Activated CD4-positive, alpha-beta T cell treated with anti-CD3 and anti-CD28 coated beads, Interleukin-2, Interleukin-6, amounts not matched to agents 100 ng/mL and 50 ng/mL, durations not matched to agents 16 hours and 8 hours (primary cell): Measurements from ENCODE around the gene SLC35G2.
"Not testable (repeated sequence)": the region's sequence is repeated elsewhere in the genome, so short reads cannot be mapped to it uniquely, and the experiment has no call there.

ENCODE experiments used
- DNase-seq: peaks from one replicate; pipeline ENCODE4 v3.0.0-alpha.2; 2020

Gene SLC35G2

DNA sequence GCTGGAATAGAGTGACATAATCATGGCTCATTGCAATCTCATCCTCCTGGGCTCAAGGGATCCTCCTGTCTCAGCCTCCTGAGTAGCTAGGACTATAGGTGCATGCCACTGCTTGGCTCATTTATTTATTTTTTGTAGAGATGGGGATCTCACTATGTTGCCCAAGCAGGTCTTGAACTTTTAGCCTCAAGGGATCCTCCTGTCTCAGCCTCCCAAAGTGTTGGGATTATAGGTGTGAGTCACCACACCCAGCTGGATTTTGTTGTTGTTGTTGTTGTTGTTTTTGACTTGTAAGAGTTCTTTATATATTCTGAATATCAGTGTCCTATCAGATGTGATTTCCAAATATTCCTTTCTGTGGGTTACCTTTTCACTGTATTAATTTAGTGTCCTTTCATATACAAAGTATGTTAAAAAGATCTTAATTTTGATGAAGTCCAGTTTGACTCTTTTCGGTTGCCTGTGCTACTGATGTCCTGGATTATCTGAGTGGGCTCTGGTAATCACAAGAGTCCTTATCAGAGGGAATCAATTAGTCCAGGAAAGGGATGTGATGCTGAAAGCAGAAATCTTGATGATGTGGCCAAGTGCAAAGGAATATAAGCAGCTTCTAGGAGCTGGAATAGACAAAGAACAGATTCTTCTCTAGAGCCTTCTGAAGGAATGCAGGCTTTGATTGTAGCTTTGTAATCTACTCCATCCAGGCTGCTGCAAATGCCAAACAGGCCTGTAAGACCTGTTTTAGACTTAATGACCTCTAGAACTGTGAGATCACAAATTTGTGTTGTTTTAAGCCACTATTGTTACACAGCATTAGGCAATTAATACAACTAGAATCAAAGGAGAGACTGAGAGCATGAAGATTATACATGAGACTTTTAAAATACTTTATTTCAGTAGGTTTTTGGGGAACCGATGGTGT lies 73.3 kb downstream of the SLC35G2 start:
- no peak for DNase-seq

DNA sequence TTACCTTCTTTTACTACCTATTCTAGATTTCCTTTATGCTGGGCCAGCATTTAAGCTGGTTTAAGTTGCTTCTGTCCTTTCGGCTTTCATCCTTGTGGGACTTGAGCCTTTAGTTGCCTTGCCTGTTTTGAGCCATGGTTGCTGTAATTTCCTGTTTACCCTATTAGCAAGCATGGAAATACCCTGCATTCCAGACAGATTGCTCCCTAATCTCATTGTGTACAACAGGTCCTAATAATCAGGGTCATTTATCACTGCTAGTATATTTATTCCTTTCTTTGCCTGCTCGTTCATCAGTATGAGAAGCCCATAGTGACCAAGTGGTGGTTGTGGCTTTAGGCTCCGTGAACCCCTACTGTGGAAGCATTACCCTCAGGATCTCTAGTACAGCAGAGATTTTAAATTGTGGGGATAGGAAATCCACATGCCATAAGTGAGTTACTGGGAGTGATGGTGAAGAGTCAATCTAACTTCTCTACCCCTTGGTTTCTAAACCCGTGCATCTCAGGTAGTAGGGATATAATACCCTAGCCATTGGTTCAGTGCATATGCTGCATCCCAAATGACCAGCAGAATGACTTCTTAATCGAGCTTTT lies 75.0 kb downstream of the SLC35G2 start:
- no peak for DNase-seq

DNA sequence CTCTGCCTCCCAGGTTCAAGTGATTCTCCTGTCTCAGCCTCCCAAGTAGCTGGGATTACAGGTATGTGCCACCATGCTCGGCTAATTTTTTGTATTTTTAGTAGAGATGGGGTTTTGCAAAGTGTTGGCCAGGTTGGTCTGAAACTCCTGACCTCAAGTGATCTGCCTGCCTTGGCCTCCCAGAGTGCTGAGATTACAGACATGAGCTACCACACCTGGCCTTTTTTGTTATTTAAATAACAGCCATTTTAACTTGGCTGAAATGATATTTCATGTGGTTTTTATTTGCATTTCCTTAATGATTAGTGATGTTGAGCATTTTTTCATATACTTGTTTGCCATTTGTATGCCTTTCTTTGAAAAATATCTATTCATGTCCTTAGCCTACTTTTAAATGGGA lies 78.2 kb downstream of the SLC35G2 start:
- DNase-seq = not testable (repeated sequence)

DNA sequence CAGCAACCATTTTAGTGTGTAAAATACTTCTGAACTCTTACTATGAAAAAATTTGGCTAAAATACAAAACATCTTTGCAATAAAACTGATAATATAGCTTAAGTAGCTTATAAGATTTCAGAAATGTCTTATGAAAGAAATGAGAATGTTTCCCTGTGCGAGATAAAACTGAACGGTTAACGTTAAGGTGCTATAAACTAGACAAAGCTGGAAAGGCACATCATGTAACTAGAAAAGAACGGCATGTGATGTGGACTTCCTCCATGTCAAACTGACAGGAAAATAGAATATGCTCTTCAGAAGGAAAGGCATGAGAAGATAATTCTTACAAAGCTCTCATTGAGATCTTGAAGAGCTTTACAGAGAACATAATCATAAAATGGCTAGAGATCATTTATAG lies 79.6 kb downstream of the SLC35G2 start:
- no peak for DNase-seq

DNA sequence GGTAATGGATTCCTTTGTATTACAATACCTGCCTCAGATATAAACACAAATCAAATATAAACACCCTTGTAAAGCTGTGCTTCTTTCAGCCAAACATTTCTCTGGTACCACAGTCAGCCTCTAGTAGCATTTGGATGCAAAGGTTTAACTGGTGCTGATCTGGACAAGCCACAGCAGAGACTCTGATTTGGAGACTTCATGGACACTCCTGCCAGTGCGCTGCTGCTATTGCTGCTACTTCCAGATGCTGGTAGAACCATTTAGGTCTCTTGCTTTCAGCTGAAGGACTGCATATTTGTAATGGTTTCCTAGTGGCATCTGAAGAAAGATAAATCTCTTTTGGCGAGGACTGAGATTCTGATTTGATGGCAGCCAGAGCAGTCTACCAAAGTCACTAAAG lies 80.0 kb downstream of the SLC35G2 start:
- DNase-seq = no peak

DNA sequence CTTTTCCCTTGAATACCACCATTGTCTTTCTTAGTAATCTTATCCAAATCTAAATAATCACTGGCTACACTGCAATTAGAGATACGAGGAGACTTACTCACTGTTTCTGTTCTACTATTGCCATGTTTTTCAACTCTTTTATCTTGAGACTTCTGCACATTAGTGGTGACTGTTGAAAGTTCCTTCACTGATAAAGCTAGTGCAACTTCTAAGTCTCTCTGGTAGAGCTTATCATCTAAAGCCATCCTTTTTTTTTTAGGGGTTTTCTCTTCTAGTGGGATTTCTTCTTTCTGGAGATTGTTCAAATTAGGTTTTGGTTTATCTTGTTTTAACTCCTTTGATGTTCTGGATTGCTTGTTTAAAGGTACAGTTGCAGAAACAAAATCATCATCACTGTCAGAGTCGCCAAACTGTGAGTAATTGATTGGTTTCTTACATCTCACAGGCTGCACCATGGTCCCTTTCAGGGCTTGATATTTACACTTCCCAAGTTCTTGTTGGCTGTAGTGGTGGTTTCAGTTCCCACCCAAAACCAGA lies 80.8 kb downstream of the SLC35G2 start:
- DNase-seq = no peak

DNA sequence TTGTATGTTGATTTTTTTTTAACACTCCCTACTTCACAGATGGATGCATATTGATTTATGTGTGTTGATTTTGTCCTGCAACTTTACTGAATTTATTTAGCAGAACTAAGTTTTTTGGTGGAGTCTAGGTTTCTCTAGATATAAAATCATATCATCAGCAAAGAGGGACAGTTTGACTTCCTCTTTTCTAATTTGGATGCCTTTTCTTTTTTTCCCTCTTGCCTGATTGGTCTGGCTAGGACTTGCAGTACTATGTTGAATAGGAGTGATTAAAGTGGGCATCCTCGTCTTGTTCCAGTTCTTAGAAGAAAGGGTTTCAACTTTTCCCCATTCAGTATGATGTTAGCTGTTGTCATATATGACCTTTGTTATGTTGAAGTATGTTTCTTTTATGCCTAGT lies 81.8 kb downstream of the SLC35G2 start:
- not testable (repeated sequence) for DNase-seq

DNA sequence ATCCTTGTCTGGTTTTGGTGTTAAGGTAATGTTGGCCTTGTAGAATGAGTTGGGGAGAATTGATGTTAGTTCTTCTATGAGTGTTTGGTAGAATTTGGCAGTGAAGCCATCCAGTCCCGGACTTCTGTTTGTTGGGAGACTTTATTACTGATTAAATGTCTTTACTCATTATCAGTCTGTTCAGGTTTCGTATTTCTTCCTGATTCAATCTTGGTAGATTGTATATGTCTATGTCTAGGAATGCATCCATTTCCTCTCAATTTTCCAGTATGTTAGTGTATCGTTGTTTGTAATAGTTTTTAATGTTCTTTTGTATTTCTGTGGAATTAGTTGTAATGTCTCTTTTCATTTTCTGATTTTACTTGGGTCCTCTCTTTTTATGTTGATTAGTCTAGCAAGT lies 82.5 kb downstream of the SLC35G2 start:
- no peak for DNase-seq

DNA sequence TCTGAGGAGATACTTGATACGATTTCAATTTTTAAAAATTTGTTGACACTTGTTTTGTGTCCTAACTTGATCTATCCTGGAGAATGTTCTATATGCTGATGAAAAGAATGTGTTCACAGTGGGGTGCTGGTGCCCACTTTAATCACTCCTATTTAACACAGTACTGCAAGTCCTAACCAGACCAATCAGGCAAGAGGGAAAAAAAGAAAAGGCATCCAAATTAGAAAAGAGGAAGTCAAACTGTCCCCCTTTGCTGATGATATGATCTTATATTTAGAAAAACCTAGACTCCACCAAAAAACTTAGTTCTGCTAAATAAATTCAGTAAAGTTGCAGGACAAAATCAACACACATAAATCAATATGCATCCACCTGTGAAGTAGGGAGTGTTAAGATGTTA lies 83.6 kb downstream of the SLC35G2 start:
- not testable (repeated sequence) for DNase-seq

DNA sequence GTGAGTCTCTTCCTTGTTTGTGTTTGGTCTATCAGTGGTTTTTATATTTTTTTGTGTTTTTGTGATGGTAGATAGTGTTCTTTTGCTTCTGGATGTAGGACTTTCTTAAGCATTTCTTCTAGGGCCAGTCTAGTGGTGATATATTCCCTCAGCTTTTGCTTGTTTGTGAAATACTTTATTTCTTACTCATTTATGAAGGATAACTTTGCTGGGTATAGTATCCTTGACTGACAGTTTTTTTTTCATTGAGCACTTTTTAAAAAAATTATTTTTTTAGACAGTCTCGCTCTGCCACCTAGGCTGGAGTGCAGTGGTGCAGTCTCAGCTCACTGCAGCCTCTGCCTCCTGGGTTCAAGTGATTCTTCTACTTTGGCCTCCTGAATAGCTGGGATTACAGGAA lies 85.0 kb downstream of the SLC35G2 start:
- no peak for DNase-seq

DNA sequence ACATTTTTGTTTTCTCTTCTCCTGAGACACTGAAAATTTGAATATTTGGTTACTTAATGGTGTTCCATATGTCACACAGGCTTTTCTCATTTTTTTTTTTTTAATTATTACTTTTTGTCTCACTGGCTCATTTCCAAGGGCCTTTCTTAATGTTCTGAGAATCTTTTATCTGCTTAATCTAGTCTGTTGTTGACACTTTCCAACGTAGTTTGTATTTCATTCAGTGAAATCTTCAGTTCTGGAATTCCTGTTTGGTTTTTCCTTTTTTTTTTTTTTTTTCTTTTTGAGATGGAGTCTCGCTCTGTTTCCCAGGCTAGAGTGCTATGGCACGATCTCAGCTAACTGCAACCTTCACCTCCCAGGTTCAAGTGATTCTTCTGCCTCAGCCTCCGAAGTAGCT lies 85.8 kb downstream of the SLC35G2 start:
- no peak for DNase-seq
